ENCODE measurements around the gene BMP7.
A peak's percentile ranks its signal among the peaks of the same experiment; 100 is the strongest.

BMP7 gene

GRCh38 chr20:57153238-57153905, 113.1 kb downstream of the BMP7 start:
- no peak for DNase-seq

GRCh38 chr20:57152557-57152956, 113.9 kb downstream of the BMP7 start:
- no peak for DNase-seq

GRCh38 chr20:57150559-57150958, 115.9 kb downstream of the BMP7 start:
- no peak for DNase-seq

GRCh38 chr20:57148263-57148662, 118.2 kb downstream of the BMP7 start:
- no peak for DNase-seq

- DNase-seq: no peak
Observed at GRCh38 chr20:57147185-57147584, 119.3 kb downstream of the BMP7 start.

- no peak for DNase-seq
Observed at GRCh38 chr20:57146155-57146554, 120.3 kb downstream of the BMP7 start.

GRCh38 chr20:57145089-57145631, 121.3 kb downstream of the BMP7 start:
- no peak for DNase-seq

GRCh38 chr20:57143173-57143572, 123.3 kb downstream of the BMP7 start:
- no peak for DNase-seq

- DNase-seq: peak in 6 of 56 donors; percentile 12 to 40 (median 20)
Observed at GRCh38 chr20:57142667-57143066, 123.8 kb downstream of the BMP7 start.

GRCh38 chr20:57141492-57141891, 124.9 kb downstream of the BMP7 start:
- DNase-seq: no peak

- no peak for DNase-seq
Observed at GRCh38 chr20:57140416-57140965, 126.0 kb downstream of the BMP7 start.

GRCh38 chr20:57139342-57140093, 126.9 kb downstream of the BMP7 start:
- no peak for DNase-seq

GRCh38 chr20:57138198-57138995, 128.0 kb downstream of the BMP7 start:
- DNase-seq: no peak

GRCh38 chr20:57137676-57138075, 128.8 kb downstream of the BMP7 start:
- DNase-seq: no peak

- no peak for DNase-seq
Observed at GRCh38 chr20:57136734-57137133, 129.7 kb downstream of the BMP7 start.

GRCh38 chr20:57135875-57136274, 130.6 kb downstream of the BMP7 start:
- DNase-seq: no peak

GRCh38 chr20:57134804-57135203, 131.6 kb downstream of the BMP7 start:
- no peak for DNase-seq

GRCh38 chr20:57133926-57134650, 132.4 kb downstream of the BMP7 start:
- DNase-seq: no peak

- no peak for DNase-seq
Observed at GRCh38 chr20:57131601-57132391, 134.6 kb downstream of the BMP7 start.

GRCh38 chr20:57131077-57131476, 135.4 kb downstream of the BMP7 start:
- DNase-seq: no peak
